H9 (cell line): ENCODE data around the gene GLUL. TPM values are rescaled to one million over a fixed set of nuclear protein-coding genes. Genes with fewer than 3 reads are reported as not detected.

Experiments
- DNase-seq: peaks from one replicate; pipeline ENCODE4 v3.0.0-alpha.2; 2017
- H2AFZ ChIP-seq: one replicate; pipeline ENCODE4 v1.6.1; 2013; ENCODE audit warnings: mild to moderate bottlenecking, low read length, control low read depth, moderate library complexity
- H2AK5ac ChIP-seq: 2 replicates; pipeline ENCODE4 v1.6.1; 2013; ENCODE audit warnings: low read length, control low read depth, mixed read lengths; ENCODE audit not compliant: insufficient read length
- H2BK120ac ChIP-seq: one replicate; pipeline ENCODE4 v1.6.1; 2013; ENCODE audit warnings: low read depth, mild to moderate bottlenecking, low read length, control low read depth, inconsistent platforms; ENCODE audit not compliant: poor library complexity, severe bottlenecking
- H2BK12ac ChIP-seq: 2 replicates; pipeline ENCODE4 v1.6.1; 2013; ENCODE audit warnings: low read length, control low read depth, mixed read lengths, low read depth; ENCODE audit not compliant: insufficient read length
- H2BK15ac ChIP-seq: 2 replicates; pipeline ENCODE4 v1.6.1; 2013; ENCODE audit warnings: low read depth, low read length, control low read depth
- H2BK20ac ChIP-seq: one replicate; pipeline ENCODE4 v1.6.1; 2013; ENCODE audit warnings: low read depth, mild to moderate bottlenecking, low read length, control low read depth, inconsistent platforms; ENCODE audit not compliant: poor library complexity, severe bottlenecking
- H2BK5ac ChIP-seq: 2 replicates; pipeline ENCODE4 v1.6.1; 2013; ENCODE audit warnings: low read length, control low read depth, mixed read lengths; ENCODE audit not compliant: insufficient read length
- H3K14ac ChIP-seq: 2 replicates; pipeline ENCODE4 v1.6.1; 2013; ENCODE audit warnings: low read length, control low read depth; ENCODE audit not compliant: insufficient read depth
- H3K18ac ChIP-seq: 2 replicates; pipeline ENCODE4 v1.6.1; 2013; ENCODE audit warnings: low read depth, mild to moderate bottlenecking, mixed read lengths, low read length, control low read depth; ENCODE audit not compliant: insufficient read length
- H3K23ac ChIP-seq: 2 replicates; pipeline ENCODE4 v1.6.1; 2013; ENCODE audit warnings: low read length, control low read depth, mixed read lengths, low read depth; ENCODE audit not compliant: insufficient read length
- H3K23me2 ChIP-seq: 2 replicates; pipeline ENCODE4 v1.6.1; 2013; ENCODE audit warnings: low read depth, mild to moderate bottlenecking, mixed read lengths, low read length, control low read depth; ENCODE audit not compliant: insufficient read length, poor library complexity, severe bottlenecking
- H3K27ac ChIP-seq: 2 replicates; pipeline ENCODE4 v1.5.1; 2013; ENCODE audit warnings: low read length, control low read depth, mixed read lengths, low read depth; ENCODE audit not compliant: insufficient read length
- H3K27me3 ChIP-seq: 2 replicates; pipeline ENCODE4 v1.6.1; 2013; ENCODE audit warnings: low read length, control low read depth, inconsistent platforms; ENCODE audit not compliant: insufficient read depth
- H3K4ac ChIP-seq: 2 replicates; pipeline ENCODE4 v1.6.1; 2013; ENCODE audit warnings: low read depth, mild to moderate bottlenecking, control low read depth, inconsistent platforms, low read length, moderate library complexity
- H3K4me1 ChIP-seq: 2 replicates; pipeline ENCODE4 v1.6.1; 2013; ENCODE audit warnings: low read length, control low read depth, inconsistent platforms; ENCODE audit not compliant: insufficient read depth
- H3K4me2 ChIP-seq: 2 replicates; pipeline ENCODE4 v1.6.1; 2013; ENCODE audit warnings: low read length, control low read depth, mixed read lengths; ENCODE audit not compliant: insufficient read length, insufficient read depth
- H3K56ac ChIP-seq: 2 replicates; pipeline ENCODE4 v1.6.1; 2013; ENCODE audit warnings: low read depth, mild to moderate bottlenecking, mixed read lengths, low read length, control low read depth; ENCODE audit not compliant: insufficient read length
- H3K79me1 ChIP-seq: 2 replicates; pipeline ENCODE4 v1.6.1; 2013; ENCODE audit warnings: low read depth, mild to moderate bottlenecking, moderate library complexity, low read length, control low read depth, inconsistent platforms; ENCODE audit not compliant: insufficient read depth, poor library complexity, severe bottlenecking
- H3K79me2 ChIP-seq: 2 replicates; pipeline ENCODE4 v1.6.1; 2013; ENCODE audit warnings: low read length, control low read depth, inconsistent platforms; ENCODE audit not compliant: insufficient read depth
- H3K9ac ChIP-seq: 2 replicates; pipeline ENCODE4 v1.6.1; 2013; ENCODE audit warnings: low read length, control low read depth, mixed read lengths; ENCODE audit not compliant: insufficient read length; ENCODE audit errors: extremely low read depth
- H3K9me3 ChIP-seq: one replicate; pipeline ENCODE4 v1.6.1; 2013; ENCODE audit warnings: low read depth, low read length, inconsistent platforms; ENCODE audit not compliant: control insufficient read depth
- H3T11ph ChIP-seq: one replicate; pipeline ENCODE4 v1.6.1; 2013; ENCODE audit warnings: mild to moderate bottlenecking, low read length, control low read depth, inconsistent platforms
- H4K20me1 ChIP-seq: one replicate; pipeline ENCODE4 v1.6.1; 2013; ENCODE audit not compliant: control insufficient read depth, insufficient read length, insufficient read depth
- H4K5ac ChIP-seq: 2 replicates; pipeline ENCODE4 v1.6.1; 2013; ENCODE audit warnings: low read depth, mild to moderate bottlenecking, mixed read lengths, low read length, control low read depth; ENCODE audit not compliant: insufficient read length
- H4K8ac ChIP-seq: replicated peaks from 2 replicates; pipeline ENCODE4 v1.6.1; 2013; ENCODE audit warnings: low read length, control low read depth, mixed read lengths, low read depth; ENCODE audit not compliant: insufficient read length
- H4K91ac ChIP-seq: 2 replicates; pipeline ENCODE4 v1.6.1; 2013; ENCODE audit warnings: low read depth, mild to moderate bottlenecking, moderate library complexity, mixed read lengths, low read length, control low read depth; ENCODE audit not compliant: insufficient read length
- H3K27ac Mint-ChIP-seq, 3 experiments: 2 replicates in 2 of 3; 3 replicates in 1 of 3; pipeline ENCODE4 v1.8.0; 2020 to 2021; ENCODE audit warnings: mixed read lengths in 3 of 3, mild to moderate bottlenecking in 1 of 3, moderate library complexity in 1 of 3
- H3K27me3 Mint-ChIP-seq: 2 replicates; pipeline ENCODE4 v1.8.0; 2021; ENCODE audit warnings: low read depth, mild to moderate bottlenecking, moderate library complexity, mixed read lengths
- H3K36me3 Mint-ChIP-seq, 3 experiments: 2 replicates in 2 of 3; 3 replicates in 1 of 3; pipeline ENCODE4 v1.8.0; 2020 to 2021; ENCODE audit warnings: low read depth in 3 of 3, mixed read lengths in 3 of 3; ENCODE audit not compliant: insufficient read depth in 1 of 3
- H3K4me1 Mint-ChIP-seq, 2 experiments: 2 replicates each; pipeline ENCODE4 v1.8.0; 2020; ENCODE audit warnings: mixed read lengths in 2 of 2
- H3K4me3 Mint-ChIP-seq, 2 experiments: 2 replicates in 1 of 2; 3 replicates in 1 of 2; pipeline ENCODE4 v1.8.0; 2020 to 2021; ENCODE audit warnings: mild to moderate bottlenecking in 2 of 2, mixed read lengths in 2 of 2, moderate library complexity in 1 of 2
- H3K9me3 Mint-ChIP-seq, 2 experiments: 2 replicates in 1 of 2; 3 replicates in 1 of 2; pipeline ENCODE4 v1.8.0; 2020; ENCODE audit warnings: mild to moderate bottlenecking in 2 of 2, mixed read lengths in 2 of 2, moderate library complexity in 1 of 2
- WGBS: extraction: QIAGEN DNeasy Blood & Tissue Kit; methylation state at CpG from one replicate; pipeline ENCODE4 v1.1.7; 2013; ENCODE audit warnings: missing lambda C conversion rate, low lambda C conversion rate, mixed read lengths; ENCODE audit not compliant: insufficient read length; ENCODE audit errors: extremely low coverage; 5-methylcytosine and 5-hydroxymethylcytosine counted together
- total RNA-seq: library from RNA; stranded (reverse); gene quantifications from 2 replicates; pipeline ENCODE4 v1.2.1, GENCODE V29; 2021
- TF ChIP-seq, protein P1 (sequence below): fragments of 200-600 bp; sonication (generic); conservative IDR thresholded peaks from 3 replicates; pipeline ENCODE4 v1.8.0; 2021; ENCODE audit warnings: antibody characterized with exemption, mild to moderate bottlenecking

The GLUL gene
- total RNA-seq, 1 experiment from 2014 or later: 332 TPM

DNA sequence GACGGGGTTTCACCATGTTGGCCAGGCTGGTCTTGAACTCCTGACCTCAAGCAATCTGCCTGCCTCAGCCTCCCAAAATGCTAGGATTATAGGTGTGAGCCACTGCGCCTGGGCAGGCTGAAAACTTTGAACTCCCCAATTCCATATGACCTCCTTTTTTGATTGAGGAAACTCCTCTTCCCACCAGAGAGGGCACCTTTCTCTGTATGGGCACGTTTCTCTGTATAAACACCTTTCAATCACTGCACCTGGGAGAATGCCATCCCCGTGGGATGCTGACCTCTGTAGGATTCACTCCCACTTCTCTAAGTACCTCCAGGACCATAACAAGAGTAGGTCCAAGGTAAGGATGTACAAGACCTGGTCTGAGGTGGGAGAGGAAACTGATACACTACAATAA lies 18.5 kb upstream of the GLUL start:
- Histone ChIP-seq H3K79me1 (no peaks in the 10 kb centered on the region), H2BK20ac (no peak overlapping the region), H3K27me3 (no peaks in the 10 kb centered on the region), H2AK5ac (no peak overlapping the region), H3K79me2 (no peaks in the 10 kb centered on the region), H3K27ac (no peak overlapping the region), H2BK15ac (no peak overlapping the region), H3K14ac (no peak overlapping the region), H4K8ac (no peak overlapping the region), H3K56ac (no peak overlapping the region), H3K23me2 (no peaks in the 10 kb centered on the region), H2BK5ac (no peak overlapping the region), H4K20me1 (no peaks in the 10 kb centered on the region), H2AFZ (no peak overlapping the region), H3K9ac (no peak overlapping the region), H3K4me1 (no peaks in the 10 kb centered on the region; the same call in 1 of the 2 replicates), H3K23ac (no peak overlapping the region), H3K4me2 (no peak overlapping the region), H3K9me3 (no peaks in the 10 kb centered on the region), H3T11ph (no peak overlapping the region), H2BK120ac (no peak overlapping the region), H4K91ac (no peak overlapping the region), H2BK12ac (no peak overlapping the region), H3K18ac (no peak overlapping the region), H4K5ac (no peak overlapping the region), H3K4ac (no peak overlapping the region)
- TF ChIP-seq, protein P1, sequence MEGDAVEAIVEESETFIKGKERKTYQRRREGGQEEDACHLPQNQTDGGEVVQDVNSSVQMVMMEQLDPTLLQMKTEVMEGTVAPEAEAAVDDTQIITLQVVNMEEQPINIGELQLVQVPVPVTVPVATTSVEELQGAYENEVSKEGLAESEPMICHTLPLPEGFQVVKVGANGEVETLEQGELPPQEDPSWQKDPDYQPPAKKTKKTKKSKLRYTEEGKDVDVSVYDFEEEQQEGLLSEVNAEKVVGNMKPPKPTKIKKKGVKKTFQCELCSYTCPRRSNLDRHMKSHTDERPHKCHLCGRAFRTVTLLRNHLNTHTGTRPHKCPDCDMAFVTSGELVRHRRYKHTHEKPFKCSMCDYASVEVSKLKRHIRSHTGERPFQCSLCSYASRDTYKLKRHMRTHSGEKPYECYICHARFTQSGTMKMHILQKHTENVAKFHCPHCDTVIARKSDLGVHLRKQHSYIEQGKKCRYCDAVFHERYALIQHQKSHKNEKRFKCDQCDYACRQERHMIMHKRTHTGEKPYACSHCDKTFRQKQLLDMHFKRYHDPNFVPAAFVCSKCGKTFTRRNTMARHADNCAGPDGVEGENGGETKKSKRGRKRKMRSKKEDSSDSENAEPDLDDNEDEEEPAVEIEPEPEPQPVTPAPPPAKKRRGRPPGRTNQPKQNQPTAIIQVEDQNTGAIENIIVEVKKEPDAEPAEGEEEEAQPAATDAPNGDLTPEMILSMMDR: peak; percentile 17; the same call in 1 of the 3 replicates
- Mint-ChIP-seq H3K4me1 (peaks cover 4 to 7% of the 10 kb centered on the region in 2 experiments; a peak in 3 of 4 replicates), H3K36me3 (peaks cover 0 to 5% (median 0%) of the 10 kb centered on the region in 3 experiments; a peak in 1 of 7 replicates), H3K4me3 (no peak overlapping the region), H3K9me3 (peaks cover 4 to 8% of the 10 kb centered on the region in 2 experiments; a peak in 3 of 5 replicates), H3K27me3 (peaks cover 9% of the 10 kb centered on the region), H3K27ac (no peak overlapping the region)
- no peak for DNase-seq
- WGBS: no CpG with 5 or more reads among the region's 4 CpGs
